GM21447 (cell line): Measurements from ENCODE around the gene KCNQ2.

Experiments
- ATAC-seq: cut with Tn5 transposase; IDR thresholded peaks from one replicate; pipeline ENCODE4 v1.9.1; 2021; ENCODE audit not compliant: unreplicated experiment

Gene KCNQ2

DNA sequence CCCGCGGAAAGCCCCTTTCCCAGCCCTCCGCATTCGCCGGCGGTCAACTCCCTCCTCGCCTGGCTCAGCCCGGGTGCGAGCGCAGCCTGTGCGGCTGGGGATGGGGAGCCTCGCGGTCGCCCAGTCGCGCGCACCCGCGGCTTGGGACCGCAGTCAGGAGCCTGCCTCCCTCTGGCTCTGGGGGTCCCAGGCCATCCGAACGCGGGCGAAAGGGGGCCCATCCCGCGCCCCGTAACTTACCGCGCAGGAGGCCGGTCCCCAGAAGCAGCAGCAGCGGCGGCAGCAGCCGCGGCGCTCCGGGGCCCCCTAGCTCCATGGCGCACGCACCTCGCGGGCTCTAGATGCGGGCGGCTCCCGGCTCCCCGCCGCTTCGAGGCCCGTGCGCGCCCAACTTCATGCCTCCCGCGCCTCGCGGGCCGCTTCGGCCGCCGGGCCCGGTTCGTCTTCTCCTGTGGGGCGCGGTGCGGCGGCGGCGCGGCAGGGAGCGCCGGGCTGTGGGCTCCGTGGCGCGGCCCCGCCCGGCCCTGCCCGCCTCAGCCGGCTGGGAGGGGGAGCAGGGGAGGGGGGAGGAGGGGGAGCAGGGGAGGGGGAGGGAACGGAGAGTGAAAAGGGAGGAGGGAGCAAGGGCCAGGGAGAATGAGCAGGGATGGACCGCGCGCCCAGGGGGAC, 111.5 kb downstream of the KCNQ2 start, which contains the start of gene CHRNA4:
Gene CHRNA4, minus strand, starts transcription at position 500 of the 669 bp plus-strand sequence. Its CDS starts 184 bp downstream, at position 316.
- no peak for ATAC-seq

GRCh38 chr20:63359937-63360849, 112.3 kb downstream of the KCNQ2 start:
- no peak for ATAC-seq

- no peak for ATAC-seq
Observed at GRCh38 chr20:63359164-63359934, 113.1 kb downstream of the KCNQ2 start.

GRCh38 chr20:63357921-63358905, 114.2 kb downstream of the KCNQ2 start:
- no peak for ATAC-seq

DNA sequence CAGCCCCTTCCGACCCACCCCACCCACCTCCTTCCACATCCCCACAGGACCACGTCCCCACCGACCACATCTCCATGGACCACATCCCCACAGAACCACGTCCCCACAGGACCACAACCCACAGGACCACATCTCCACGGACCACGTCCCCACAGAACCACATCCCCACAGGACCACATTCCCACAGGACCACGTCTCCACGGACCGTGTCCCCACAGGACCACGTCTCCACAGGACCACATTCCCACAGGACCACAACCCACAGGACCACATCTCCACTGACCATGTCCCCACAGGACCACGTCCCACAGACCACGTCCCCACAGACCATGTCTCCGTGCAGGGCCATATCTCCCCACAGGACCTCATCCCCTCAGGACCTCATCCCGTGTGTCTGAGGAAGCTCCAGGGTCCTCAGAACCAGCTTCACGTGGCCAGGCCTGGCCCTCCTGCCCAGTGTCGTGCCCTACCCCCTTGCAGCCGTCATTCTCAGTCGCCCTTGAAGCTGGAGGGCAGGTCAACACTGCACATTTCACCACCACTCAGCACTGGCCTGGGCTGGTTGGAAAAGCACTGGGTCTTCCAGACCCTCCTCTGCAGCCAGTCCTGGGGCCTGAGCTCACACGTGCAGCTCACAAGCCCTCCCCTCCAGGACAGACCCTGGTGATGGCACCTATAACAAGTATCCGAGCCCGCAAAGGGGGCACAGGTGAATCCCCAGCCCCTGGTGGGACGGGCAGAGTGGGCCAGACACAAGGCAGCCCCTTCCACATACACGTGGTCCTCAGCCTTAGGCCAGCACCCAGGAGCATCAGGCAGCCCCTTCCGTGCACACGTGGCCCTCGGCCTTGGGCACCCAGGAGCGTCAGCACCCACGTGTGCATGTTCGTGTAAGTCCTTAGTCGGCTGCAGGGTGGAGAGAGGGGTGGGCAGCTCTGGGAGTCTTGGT, 115.2 kb downstream of the KCNQ2 start:
- ATAC-seq: no peak

GRCh38 chr20:63356511-63356910, 115.9 kb downstream of the KCNQ2 start:
- no peak for ATAC-seq

DNA sequence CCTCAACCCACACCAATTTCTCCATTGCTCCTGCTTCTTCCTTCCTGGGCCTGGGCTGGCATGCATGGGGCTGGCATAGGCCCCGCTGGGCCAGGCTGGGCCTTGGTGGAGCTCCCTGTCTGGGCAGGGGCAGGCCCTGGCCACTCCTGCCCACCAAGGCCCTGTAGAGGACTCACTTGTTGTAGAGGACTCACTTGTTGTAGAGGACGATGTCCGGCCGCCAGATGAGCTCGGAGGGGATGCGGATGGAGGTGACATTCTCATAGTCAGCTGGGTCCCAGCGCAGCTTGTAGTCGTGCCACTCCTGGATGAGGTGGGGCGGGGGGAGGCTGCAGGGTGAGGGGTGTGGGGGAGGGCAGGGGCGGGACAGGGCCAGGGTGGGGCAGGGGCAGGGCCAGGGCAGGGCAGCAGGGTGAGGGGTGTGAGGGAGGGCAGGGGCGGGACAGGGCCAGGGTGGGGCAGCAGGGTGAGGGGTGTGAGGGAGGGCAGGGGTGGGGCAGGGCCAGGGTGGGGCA, 116.6 kb downstream of the KCNQ2 start:
- no peak for ATAC-seq

DNA sequence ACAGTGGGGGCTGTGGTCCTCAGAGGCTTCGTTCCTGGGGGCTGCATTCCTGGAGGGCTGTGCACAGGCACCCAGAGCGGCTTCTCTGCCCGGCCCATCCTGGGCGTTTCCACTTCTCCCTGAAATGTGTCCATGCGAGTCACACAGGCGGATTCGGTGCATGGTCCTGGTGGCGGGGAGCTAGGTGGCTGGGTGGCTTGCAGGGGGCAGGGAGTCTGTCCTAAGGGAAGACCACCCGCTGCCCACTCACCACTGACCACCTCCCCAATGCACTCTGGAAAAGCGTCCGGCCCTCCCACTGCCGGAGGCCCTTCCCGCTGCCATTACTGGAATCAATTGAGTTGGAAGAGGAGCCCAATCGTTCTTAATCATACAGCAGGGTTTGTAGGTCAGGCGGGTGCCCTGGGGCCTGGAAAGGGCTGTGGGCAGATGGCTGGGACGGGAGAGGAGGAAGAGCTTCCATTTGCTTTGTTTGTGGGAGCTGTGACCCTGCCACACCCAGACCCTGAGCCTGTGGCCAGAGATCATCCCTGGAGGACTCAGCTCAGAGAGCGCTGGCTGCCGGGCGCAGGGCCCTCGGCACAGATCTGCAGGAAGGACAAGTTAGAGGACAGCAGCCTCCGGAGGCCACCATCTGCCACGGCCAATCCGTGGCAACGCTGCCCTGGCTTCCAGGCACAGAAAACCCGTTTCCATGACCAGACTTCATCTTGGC, 117.7 kb downstream of the KCNQ2 start:
- ATAC-seq: no peak

DNA sequence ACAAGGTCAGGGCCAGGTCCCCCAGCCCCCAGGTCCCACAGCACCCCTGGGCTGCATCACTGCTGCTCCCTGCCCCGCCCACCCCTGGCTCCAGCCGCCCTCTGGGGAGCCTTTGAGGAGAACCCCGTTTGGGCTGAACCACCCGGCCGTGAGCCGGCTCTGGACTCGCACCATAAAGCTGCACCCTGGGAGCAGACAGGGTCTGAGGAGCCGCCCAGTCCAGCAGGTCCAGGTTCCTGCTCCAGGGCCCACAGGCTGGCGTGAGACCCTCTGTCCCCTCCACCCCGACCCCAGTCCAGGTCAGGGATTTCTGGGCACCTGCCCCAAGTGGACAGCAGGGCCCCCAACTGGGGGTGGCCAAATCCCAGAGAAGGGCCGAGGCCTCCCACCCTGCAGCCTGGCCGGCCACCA, 119.6 kb downstream of the KCNQ2 start:
- no peak for ATAC-seq

GRCh38 chr20:63351811-63352591, 120.5 kb downstream of the KCNQ2 start:
- no peak for ATAC-seq

GRCh38 chr20:63351326-63351700, 121.1 kb downstream of the KCNQ2 start:
- no peak for ATAC-seq

- no peak for ATAC-seq
Observed at GRCh38 chr20:63350597-63351325, 121.7 kb downstream of the KCNQ2 start.
